Nephron progenitor cell (in vitro differentiated cells): ENCODE data around the gene HOXD12.

Source experiments
- DNase-seq: peaks from one replicate; pipeline ENCODE4 v3.0.0; 2021
- H3K27ac Mint-ChIP-seq: 2 replicates; pipeline ENCODE4 v1.8.0; 2021; ENCODE audit warnings: mild to moderate bottlenecking, moderate library complexity, mixed read lengths
- H3K27me3 Mint-ChIP-seq: 2 replicates; pipeline ENCODE4 v1.8.0; 2021; ENCODE audit warnings: mild to moderate bottlenecking, low read depth, mixed read lengths; ENCODE audit not compliant: poor library complexity
- H3K36me3 Mint-ChIP-seq: 2 replicates; pipeline ENCODE4 v1.8.0; 2021; ENCODE audit warnings: low read depth, mixed read lengths
- H3K4me1 Mint-ChIP-seq: 2 replicates; pipeline ENCODE4 v1.8.0; 2021; ENCODE audit warnings: mixed read lengths
- H3K4me3 Mint-ChIP-seq: 2 replicates; pipeline ENCODE4 v1.8.0; 2021; ENCODE audit warnings: mild to moderate bottlenecking, moderate library complexity, mixed read lengths
- H3K9me3 Mint-ChIP-seq: 2 replicates; pipeline ENCODE4 v1.8.0; 2021; ENCODE audit warnings: mild to moderate bottlenecking, moderate library complexity, mixed read lengths
- CTCF ChIP-seq: fragments of 200-600 bp; sonication (generic); IDR thresholded peaks from 2 replicates; pipeline ENCODE4 v1.5.0; 2021; ENCODE audit warnings: antibody characterized with exemption

HOXD12 gene

GRCh38 chr2:176087330-176088047, 12.1 kb upstream of the HOXD12 start:
- peaks cover 7% of the 10 kb centered on the region for H3K9me3 Mint-ChIP-seq
- no peaks in the 10 kb centered on the region for H3K36me3 Mint-ChIP-seq
- H3K27ac Mint-ChIP-seq, result no peak overlapping the region
- peaks cover 28% of the 10 kb centered on the region for H3K4me1 Mint-ChIP-seq
- no peak for DNase-seq
- peaks cover 99% of the 10 kb centered on the region for H3K27me3 Mint-ChIP-seq
- peak overlapping the region; percentile 81 for H3K4me3 Mint-ChIP-seq
- TF ChIP-seq CTCF, result no peak

GRCh38 chr2:176088048-176088936, 11.3 kb upstream of the HOXD12 start:
- Mint-ChIP-seq H3K4me1 (peaks cover 23% of the 10 kb centered on the region), H3K36me3 (no peaks in the 10 kb centered on the region), H3K27ac (no peak overlapping the region), H3K27me3 (peaks cover 95% of the 10 kb centered on the region), H3K9me3 (peaks cover 7% of the 10 kb centered on the region), H3K4me3 (peak overlapping the region; percentile 81)
- DNase-seq, result peak; percentile 75
- TF ChIP-seq CTCF, result peak; percentile 67

- Mint-ChIP-seq H3K27me3 (peaks cover 95% of the 10 kb centered on the region), H3K36me3 (no peaks in the 10 kb centered on the region), H3K27ac (no peak overlapping the region), H3K4me3 (no peak overlapping the region), H3K4me1 (peaks cover 22% of the 10 kb centered on the region), H3K9me3 (peaks cover 13% of the 10 kb centered on the region)
- no peak for DNase-seq
- no peak for TF ChIP-seq CTCF
Observed at GRCh38 chr2:176088937-176089842, 10.4 kb upstream of the HOXD12 start.

- Mint-ChIP-seq H3K9me3 (peaks cover 13% of the 10 kb centered on the region), H3K36me3 (no peaks in the 10 kb centered on the region), H3K27ac (no peak overlapping the region), H3K27me3 (peaks cover 95% of the 10 kb centered on the region), H3K4me1 (peaks cover 22% of the 10 kb centered on the region), H3K4me3 (no peak overlapping the region)
- DNase-seq, result no peak
- TF ChIP-seq CTCF, result no peak
Observed at GRCh38 chr2:176089843-176090395, 9.7 kb upstream of the HOXD12 start.

- H3K4me1 Mint-ChIP-seq, result peaks cover 22% of the 10 kb centered on the region
- H3K36me3 Mint-ChIP-seq, result no peaks in the 10 kb centered on the region
- no peak overlapping the region for H3K4me3 Mint-ChIP-seq
- H3K27me3 Mint-ChIP-seq, result peaks cover 95% of the 10 kb centered on the region
- H3K9me3 Mint-ChIP-seq, result peaks cover 13% of the 10 kb centered on the region
- DNase-seq, result no peak
- TF ChIP-seq CTCF, result no peak
- H3K27ac Mint-ChIP-seq, result no peak overlapping the region
Observed at GRCh38 chr2:176090862-176091261, 8.7 kb upstream of the HOXD12 start.
